ENCODE measurements around the gene LRRC8E.

DNA sequence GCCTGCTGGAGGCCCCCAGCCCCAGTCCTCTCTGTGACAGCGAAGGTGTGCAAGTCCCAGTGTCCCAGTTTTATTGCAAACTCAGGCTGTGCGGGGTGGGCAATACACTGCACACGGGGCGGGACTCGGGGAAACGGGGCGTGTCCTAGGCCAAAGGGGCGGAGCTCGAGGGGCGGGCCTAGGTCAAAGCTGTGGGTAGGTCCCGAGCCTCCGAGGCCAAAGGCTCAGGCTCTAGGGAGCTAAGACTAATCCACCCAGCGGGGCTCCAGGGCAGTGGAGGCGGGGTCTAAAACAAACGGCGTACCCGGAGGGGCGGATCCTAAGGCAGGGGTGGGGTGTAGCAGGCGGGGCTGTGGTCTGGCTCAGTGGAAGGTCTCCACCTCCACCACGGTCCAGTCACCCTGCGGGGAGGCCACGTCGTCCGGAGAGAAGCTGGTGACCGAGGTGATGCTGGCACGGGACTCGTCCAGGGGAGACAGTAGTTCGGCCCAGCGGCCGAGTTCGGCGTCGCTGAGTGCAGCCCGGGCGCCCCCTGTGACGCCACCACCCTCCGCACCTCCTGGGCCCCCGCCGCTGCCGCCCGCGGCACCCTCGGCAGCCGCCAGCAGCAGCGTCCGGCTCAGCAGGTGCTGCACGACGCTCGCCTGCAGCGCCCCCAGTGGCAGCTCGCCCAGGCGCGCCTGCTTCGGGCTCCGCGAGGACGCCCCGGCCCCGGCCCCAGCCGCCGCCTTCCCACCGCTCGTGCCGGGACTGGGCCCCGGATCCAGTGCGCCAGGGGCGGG, 19.4 kb upstream of the LRRC8E start:
- 0 out of 2 replicates have a peak, but pooled peaks have one; percentile 39 for TF ChIP-seq TCF12 (IDR thresholded peaks at IDR 0.05; ENCODE audit: low read depth, low read length)
- TF ChIP-seq, protein P1, sequence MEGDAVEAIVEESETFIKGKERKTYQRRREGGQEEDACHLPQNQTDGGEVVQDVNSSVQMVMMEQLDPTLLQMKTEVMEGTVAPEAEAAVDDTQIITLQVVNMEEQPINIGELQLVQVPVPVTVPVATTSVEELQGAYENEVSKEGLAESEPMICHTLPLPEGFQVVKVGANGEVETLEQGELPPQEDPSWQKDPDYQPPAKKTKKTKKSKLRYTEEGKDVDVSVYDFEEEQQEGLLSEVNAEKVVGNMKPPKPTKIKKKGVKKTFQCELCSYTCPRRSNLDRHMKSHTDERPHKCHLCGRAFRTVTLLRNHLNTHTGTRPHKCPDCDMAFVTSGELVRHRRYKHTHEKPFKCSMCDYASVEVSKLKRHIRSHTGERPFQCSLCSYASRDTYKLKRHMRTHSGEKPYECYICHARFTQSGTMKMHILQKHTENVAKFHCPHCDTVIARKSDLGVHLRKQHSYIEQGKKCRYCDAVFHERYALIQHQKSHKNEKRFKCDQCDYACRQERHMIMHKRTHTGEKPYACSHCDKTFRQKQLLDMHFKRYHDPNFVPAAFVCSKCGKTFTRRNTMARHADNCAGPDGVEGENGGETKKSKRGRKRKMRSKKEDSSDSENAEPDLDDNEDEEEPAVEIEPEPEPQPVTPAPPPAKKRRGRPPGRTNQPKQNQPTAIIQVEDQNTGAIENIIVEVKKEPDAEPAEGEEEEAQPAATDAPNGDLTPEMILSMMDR (IDR thresholded peaks at IDR 0.05; ENCODE audit: control extremely low read depth in 1 of 3, insufficient read depth in 1 of 3, low read depth in 1 of 3, low read length in 3 of 3) = peak; percentile 80 to 86 (median 81)
- 0 out of 2 replicates have a peak, but pooled peaks have one; percentile 3 for TF ChIP-seq TAF1 (IDR thresholded peaks at IDR 0.05; ENCODE audit: low read depth, low read length)
- TF ChIP-seq GABPA (IDR thresholded peaks at IDR 0.05; ENCODE audit: borderline replicate concordance, insufficient read depth, low read length) = no peak
- no peak for TF ChIP-seq RBBP5 (IDR thresholded peaks at IDR 0.05; ENCODE audit: borderline replicate concordance, low read depth, low read length)
- TF ChIP-seq EZH2 (IDR thresholded peaks at IDR 0.05; ENCODE audit: low read depth, low read length, severe bottlenecking) = no peak
- TF ChIP-seq SIN3A (conservative IDR thresholded peaks at IDR 0.05 in 1 of 2, IDR thresholded peaks at IDR 0.05 in 1 of 2; ENCODE audit: low read depth in 1 of 2, low read length in 2 of 2) = peak in 1 of 2 experiments; percentile 64; a peak in 1 of 4 replicates
- TF ChIP-seq BCL11A (IDR thresholded peaks at IDR 0.05; ENCODE audit: low read depth in 2 of 2, low read length in 2 of 2) = no peak

Measured in H1 (cell line).